Lower leg skin (tissue), 3 donors: Measurements from ENCODE around the gene MAD1L1.

Source experiments
- CTCF ChIP-seq, 3 donors: fragments of 450-650 bp; IDR thresholded peaks; one replicate each; pipeline ENCODE4 v1.5.1; 2016; ENCODE audit warnings: antibody characterized with exemption in 3 of 3, mild to moderate bottlenecking in 3 of 3, moderate library complexity in 2 of 3
- POLR2A ChIP-seq, 2 donors: fragments of 450-650 bp; IDR thresholded peaks; one replicate each; pipeline ENCODE4 v1.6.1; 2016 to 2017; ENCODE audit warnings: antibody characterized with exemption in 2 of 2, mild to moderate bottlenecking in 1 of 2, moderate library complexity in 1 of 2

- TF ChIP-seq POLR2A (IDR thresholded peaks at IDR 0.05) (no peak), CTCF (IDR thresholded peaks at IDR 0.05) (no peak)
Observed at GRCh38 chr7:2044311-2044882, 188.3 kb downstream of the MAD1L1 start.
